GM19035 (cell line): Measurements from ENCODE around the gene TADA2A.

Experiments
- ATAC-seq: cut with Tn5 transposase; IDR thresholded peaks from one replicate; pipeline ENCODE4 v1.9.1; 2021; ENCODE audit not compliant: unreplicated experiment

Gene TADA2A, protein sequence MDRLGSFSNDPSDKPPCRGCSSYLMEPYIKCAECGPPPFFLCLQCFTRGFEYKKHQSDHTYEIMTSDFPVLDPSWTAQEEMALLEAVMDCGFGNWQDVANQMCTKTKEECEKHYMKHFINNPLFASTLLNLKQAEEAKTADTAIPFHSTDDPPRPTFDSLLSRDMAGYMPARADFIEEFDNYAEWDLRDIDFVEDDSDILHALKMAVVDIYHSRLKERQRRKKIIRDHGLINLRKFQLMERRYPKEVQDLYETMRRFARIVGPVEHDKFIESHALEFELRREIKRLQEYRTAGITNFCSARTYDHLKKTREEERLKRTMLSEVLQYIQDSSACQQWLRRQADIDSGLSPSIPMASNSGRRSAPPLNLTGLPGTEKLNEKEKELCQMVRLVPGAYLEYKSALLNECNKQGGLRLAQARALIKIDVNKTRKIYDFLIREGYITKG

DNA sequence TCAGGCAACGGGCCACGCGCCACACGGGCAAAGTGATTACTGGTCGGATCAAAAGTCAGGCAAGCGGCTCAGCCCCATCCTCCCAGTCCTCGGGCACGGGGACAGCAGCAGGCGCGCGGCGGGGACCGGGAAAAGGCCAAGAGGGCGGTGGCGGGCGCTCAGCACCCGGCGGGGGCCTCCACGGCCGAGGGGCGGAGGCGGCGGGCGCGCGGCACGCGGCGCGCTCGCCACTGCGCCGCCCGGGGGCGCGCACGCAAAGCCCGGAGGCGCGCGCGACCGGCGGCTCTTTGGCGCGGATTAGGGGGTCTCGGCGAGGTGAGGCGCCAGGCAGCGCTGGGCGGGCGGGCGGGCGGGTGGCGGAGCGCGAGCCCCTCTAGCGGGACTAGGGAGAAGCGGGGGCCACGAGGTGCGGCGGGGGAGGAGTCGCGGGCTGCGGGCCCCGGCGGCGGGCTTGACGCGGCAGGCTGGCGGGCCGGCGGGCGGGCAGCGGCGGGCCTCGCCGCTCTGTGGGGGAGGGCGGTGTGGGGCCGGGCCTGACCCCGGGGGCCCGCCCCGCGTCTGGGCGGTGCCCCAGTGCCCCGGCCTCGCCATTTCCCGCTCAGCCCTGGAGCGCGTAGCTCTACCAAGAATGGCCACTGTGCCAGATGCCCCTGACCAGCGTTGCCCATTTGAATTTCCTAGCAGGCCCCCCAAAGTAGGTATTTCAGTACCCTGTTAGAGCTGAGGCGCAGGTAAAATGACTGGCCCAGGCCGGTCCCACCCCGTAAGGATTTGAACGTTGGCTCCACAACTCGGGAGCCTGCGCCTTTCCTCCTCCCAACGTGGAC lies at the start of gene TADA2A, which contains the start of gene ACACA:
TADA2A (plus strand) TSS at position 252 of the 827 bp plus-strand sequence. CDS start 4,480 bp downstream, outside the sequence.
ACACA (minus strand) TSS at position 202 of the 827 bp plus-strand sequence. CDS start 537 bp downstream, outside the sequence.
- peak; percentile 77 for ATAC-seq

DNA sequence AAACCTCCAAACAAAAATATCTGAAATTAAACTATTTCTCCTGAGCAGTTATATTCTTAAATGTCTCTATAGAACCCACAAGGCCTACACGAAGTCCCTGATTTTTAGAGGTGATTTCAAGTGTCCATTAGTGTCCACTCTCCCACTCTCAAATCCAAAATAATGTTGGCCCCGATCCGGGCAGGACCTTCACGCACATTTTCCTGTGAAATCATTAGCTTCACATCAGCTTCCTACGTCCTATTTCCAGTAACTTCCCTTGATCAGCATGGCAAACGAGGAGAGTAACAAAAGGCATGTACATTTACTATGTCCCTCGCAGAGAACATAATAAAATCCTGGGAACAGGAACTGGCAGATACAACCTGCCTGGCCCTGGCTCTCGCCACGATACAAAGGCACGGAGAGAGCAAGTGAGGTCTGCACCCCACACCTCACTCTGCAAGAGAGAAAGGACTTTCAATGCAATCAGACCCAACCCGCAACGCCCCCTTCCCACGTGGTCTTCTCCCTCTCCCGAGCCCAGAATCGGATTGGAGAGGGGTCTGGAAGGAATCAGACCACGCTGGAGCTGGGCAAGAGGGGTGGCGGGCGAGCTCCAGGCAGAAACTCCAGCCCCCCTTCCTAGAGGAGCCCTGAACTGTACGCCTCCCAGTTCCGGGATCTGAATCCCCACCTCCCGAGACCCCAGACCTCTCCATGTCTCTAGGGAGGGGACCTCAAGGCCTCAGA lies 48.4 kb upstream of the TADA2A start:
- peak; percentile 3 for ATAC-seq

DNA sequence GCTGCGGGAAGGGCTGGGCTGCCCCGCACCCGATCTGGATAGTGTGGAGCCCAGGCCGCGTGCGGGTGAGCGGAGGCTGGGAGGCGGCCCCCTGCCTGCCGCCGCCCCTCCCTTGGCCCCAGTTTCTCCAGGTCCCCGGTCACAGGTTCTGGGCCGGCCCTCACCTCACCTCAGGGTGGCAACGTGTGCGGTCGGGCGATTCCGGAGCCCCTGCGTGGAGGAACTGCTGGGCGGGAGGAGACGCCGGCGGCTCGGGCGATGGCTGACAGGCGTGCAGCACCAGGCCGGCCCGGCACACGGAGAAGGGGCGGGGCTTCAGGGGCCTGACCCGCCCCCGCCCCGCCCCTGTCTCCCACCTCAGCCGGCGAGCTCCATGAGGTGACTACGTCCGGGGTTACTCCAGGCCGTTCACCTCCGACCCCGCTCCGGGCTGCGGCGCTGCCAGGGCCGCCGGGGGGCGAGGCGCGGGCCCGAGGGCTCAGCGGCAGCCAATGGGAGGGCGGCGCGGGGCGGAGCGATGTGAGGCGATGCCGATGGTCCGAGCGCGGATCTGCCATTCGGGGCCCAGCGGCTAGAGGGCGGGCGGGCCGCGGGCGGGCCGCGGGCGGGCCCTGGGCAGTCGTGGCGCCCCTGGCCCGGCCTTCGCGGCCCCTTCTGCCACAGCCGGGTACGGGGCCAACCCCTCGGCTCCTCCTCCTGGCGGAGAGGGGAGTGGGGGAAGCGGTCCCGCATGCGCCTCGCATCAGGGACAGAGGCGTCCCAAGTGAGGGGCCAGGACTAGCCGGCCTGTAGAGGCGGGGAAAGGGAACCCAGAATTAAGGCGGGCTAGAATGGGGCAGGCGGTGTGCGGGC lies 47.6 kb upstream of the TADA2A start:
- peak; percentile 88 for ATAC-seq

DNA sequence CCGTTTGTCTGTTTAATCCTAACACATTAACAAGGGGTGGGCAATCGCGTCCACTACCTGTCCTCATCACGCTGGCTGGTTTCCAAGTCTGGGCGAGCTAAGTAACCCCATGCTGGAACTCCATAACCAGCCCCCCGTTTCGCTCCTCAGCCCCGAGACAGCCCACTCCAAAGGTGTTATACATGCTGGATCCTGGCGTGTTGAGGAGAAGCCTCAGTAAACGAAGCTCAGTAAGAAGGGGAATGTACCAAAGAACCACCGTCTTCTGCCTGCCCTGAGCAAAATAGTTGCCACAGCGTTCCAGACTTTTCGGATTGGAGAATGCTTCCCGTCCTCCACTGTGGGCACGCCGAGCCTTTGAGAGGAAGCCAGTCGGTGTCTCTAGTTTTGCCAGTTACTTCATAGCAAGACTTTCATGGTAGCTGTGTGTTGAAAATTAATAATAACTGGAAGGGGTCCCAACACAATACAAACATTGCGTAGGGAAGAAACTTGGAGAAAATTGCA lies 47.0 kb upstream of the TADA2A start:
- no peak for ATAC-seq

DNA sequence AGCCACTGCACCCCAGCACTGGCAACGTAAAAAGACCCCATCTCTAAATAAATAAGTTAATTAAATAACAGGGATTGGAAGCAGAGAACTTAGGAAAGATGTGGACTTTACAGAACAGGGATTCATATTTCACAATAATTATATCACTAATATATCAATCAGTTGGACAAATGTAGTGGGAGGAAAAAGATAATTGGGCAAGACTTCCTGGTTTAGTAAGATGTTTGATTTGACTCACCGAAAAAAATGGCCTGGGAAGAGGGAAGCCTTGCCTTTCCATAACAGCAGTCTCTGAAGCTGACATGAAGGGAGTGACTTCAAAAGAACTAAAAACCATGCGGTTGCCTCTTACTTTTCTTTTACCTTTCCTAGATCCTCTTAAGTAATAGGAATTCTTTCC lies 46.1 kb upstream of the TADA2A start:
- ATAC-seq, result no peak

DNA sequence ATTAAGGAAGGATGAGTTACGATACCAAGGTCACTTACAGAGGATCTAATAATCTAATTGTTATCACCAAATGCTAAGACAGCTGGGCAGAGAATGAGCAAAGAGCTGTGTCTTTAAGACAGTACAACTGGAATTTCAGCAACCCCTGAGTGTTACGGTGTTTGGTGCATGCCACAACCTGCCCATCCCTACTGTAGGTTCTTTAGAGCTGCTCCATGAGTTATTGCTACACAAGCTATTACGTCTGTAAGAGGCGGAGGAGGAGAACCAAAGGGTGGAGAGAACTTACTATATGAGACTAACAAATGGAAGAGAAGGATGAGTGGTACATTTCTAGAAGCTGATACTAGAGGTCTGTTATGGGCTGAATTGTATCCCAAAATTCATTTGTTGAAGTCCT lies 45.1 kb upstream of the TADA2A start:
- no peak for ATAC-seq

DNA sequence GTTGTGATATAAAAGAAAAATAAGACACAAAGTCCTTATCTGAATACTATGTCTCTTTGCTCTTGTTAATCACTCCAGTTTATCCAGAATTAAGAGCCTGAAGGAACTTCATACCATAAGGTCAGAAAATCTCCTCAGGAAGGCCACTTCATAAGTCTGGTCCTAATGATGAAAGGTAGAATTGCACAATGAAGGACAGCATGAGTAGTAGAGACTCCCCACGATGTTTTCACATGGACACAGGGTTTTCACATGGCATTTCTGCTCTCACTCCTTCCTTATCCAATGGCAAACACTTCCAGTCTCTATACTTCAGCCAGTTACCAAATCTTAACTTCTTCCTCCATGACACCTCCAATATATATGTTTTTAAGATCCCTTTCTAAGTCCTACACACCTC lies 41.1 kb upstream of the TADA2A start:
- ATAC-seq, result no peak

DNA sequence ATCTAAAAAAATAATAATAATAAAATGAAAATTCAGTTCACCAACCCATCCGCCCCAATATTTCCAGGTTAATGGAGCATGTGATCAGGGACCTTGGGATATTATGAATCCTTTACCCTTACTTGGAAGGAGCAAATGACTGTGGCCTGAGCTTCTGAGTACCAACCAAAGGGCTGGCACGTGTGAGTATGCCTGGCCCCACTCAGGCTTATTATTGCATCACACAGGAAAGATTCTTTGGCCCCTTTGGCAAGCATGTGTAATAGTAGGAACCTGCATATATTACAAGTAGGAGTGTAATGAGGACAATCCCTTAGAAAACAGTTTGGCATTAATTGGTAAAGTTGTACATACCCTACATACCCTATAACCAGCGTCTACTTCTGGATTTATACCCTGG lies 38.1 kb upstream of the TADA2A start:
- ATAC-seq, result no peak

DNA sequence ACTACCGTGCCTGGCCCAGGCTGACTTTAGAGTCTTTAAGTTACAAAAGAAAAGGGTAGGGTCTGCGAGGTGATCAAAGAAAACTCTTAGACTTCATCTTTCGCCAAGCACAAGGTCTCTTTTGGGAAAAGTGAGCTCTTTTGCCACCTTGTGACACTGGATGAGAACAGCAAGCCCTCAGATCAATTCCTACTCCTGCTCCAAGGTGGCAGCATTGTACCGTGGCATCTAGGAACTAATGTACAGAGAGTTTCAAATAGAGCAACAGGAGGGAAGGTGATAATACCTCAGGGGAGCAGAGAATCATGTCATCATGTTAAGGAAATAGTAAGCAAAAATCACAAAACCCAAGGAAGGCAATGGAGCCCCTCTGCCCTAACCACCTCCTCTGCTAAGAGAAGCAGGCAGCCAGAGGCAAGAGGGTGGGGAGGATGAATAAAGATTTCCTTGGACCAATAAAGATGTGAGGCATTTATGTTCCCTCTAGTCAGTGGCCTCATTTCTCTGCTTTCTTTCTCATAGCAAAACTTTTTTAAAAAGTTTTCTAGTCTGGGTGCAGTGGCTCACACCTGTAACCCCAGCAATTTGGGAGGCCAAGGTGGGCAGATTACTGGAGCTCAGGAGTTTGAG lies 33.0 kb upstream of the TADA2A start:
- ATAC-seq, result no peak

DNA sequence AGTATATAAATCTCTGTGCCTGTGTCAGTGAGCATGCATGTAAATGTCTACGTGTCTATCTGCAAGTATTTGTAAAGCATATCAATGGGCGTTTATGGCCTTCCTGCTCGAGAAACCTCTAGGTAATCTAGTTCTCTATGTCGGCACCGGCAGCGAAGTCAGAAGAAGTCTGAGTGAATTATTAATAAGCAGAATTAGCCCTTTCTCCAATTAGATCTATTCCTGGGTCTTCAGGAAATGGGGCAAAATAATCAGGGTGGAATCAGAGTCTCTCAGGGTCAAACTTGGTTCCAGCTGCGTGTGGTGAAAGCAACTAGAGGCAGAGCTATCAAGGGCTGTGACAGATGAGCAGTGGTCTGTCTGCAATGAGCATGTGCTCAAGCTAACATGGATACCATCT lies 31.0 kb upstream of the TADA2A start, which contains the start of gene C17orf78:
C17orf78 (plus strand) TSS at position 280 of the 400 bp plus-strand sequence; CDS start at position 388, 108 bp downstream.
- ATAC-seq, result no peak

DNA sequence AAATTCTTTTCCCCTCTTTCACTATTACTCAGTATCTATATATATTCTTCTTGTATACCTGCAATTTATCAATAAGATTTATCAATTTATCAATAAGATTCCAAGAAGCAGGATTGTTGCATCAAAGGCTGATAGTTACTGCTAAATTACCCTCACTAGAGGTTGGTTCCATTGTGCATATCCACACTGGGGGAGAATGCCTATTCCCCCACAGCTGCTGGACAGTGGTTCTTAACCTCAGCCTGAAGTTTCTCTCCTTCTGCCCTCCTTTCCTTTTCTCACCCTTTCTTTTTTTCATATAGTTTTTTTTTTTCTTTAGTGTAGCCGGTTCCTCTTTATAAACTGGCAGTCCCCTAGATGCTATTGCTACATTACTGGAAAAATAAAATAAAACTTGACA lies 24.6 kb upstream of the TADA2A start:
- ATAC-seq, result no peak

DNA sequence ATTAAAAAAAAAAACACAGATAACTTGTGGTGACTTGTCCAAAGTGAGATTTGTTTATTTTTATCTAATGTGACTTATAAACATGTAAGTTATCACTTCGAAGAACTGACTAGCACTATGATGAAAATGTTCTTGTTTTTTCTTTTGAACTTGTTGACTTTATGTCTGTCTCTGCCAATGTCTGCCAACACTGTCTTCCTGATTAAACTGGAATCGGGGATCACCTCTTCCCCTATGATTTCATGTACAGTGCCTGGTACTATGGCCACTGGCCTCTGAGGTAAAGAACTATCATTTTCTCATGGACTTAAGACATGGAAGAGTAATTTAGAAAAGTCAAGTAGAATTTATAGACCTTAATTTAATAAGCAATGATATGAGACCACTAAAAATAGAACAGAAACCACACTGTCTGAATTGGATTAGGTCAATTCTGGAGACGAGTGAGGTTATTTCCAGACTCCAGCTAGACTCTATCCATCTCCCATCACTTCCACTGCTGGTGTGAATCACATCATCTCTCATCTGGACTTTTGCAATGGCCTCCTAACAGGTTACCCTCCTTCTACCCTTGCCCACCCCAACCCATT lies 22.0 kb upstream of the TADA2A start:
- ATAC-seq, result no peak

DNA sequence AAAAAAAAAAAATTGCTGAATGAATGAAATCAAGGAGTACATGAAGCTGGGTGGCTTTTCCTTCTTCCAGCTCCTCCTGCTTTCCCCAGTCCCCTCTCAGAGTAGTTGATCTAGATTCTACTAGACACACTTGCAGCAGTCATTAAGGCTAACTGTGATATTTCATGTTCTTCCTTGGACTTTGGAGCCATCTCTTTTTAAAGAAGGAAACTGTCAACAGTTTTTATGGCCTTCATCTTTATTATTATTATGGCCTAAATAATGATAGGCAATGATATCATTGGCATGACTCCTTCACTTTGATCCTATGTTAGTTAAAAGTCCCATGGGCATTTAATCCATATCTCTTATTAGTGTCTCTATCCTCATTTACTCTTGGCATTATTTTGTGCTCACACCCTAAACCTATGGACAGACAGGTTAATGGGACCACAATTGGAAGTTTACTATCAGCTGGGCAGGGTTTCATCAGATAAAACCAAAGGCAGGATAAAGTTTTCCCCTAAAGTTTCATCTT lies 21.2 kb upstream of the TADA2A start:
- no peak for ATAC-seq

DNA sequence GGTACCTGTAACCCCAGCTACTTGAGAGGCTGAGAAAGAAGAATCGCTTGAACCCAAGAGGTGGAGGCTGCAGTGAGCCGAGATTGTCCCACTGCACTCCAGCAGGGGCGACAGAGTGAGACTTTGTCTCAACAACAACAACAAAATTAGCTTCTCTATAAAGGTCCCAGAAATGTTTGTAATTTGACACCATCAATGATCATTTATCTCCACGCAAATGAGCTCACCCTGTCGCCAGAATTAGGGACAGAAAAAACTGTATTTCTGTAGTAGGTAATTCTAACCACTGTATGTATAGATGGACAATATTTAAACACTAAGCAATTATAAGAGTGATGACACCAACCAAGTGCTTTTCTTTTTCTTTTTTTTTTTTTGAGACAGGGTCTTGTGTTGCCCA lies 20.2 kb upstream of the TADA2A start:
- no peak for ATAC-seq

DNA sequence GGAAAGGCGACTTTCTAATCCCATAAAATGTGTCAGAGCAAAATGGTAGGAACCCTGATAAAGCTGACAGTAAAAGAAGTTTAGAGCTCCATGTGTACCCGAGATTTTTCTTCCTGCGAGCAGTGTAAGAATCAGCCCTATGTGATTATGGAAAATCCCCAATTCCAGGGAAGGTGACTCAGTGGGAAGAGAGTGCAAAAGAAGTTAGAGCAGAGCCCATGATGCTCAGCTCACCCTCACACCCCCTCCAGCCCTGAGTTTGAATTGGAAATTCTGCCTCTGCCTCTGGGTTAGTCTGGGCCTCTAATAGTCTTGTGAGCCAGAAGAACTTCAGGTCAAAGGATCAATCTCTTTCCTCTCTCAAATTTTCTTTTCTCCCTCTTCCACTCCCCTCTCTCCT lies 18.4 kb upstream of the TADA2A start:
- no peak for ATAC-seq

DNA sequence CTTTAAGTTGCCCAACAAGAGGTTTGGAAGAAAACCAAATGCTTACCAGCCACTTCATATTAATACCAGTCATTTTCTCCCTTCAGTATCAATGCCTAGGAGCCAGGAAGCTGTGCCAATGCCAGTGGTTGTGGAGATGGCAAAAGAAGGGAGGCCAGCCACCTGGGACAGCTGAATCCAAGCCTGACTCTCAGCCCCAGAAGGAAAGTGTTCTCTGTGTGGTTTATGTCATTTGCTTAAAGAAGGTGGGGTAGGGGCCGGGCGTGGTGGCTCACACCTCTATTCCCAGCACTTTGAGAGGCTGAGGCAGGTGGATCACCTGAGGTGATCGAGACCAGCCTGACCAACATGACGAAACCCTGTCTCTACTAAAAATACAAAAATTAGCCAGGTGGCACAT lies 17.5 kb upstream of the TADA2A start:
- no peak for ATAC-seq

DNA sequence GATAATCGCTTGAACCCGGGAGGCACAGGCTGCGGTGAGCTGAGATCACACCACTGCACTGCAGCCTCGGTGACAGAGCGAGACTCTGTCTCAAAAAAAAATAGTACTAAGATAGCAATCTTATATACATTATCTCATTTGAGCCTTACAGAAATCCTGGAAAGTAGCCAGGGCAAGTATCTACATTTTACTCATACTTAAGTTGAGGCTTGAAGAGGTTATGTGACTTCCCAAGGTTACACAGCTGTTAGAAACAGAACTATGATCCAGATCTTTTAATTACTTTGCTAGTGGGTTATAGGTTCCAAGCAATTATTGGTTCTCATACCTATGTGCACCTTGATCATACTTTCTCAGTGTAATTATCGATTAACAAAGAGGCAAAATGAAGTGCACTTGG lies 15.5 kb upstream of the TADA2A start:
- ATAC-seq, result no peak

DNA sequence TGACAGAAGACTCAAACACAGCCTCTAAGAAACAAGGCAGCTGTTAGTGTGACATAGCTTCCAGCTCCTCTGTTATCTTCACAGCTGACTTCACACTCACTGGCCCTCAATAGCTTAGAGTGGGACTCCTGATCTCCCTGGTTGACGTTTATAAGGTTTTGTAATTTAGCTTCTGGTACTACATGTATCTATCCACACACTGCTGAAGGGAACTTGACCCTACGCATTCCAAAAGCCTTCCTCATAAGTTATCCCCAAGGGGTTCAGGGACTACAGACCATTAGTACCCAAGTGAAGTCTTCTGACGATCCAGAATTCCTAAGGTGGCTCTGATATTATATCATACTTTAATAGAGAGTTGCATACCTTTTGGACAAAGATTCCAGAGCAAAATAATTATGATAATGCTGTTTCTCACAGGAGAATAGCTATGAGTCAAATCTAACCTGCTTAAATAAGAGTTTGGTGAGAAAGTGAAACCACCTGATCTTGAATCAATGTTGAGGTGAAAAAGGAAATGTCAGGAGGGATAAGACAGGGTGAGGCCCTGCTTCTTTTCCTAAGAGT lies 14.6 kb upstream of the TADA2A start:
- no peak for ATAC-seq

DNA sequence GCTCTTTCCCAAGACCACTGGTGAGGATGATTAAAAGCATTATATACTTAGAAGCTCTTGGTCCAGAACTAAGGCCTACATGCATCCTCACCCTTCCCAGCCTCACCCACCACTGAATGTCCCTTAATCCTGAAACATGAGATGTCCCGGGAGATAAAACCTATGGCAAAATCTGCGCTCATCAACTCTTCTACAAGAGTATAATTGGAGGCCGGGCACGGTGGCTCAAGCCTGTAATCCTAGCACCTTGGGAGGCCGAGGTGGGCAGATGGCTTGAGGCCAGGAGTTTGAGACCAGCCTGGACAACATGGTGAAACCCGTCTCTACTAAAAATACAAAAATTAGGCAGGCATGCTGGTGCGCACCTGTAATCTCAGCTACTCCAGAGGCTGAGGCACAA lies 13.3 kb upstream of the TADA2A start:
- ATAC-seq, result no peak
